Suppressor macrophage (primary cell): ENCODE measurements around the gene RNF152.

Experiments used
- DNase-seq, 4 experiments: peaks; one replicate each; pipeline ENCODE4 v3.0.0-alpha.2; 2020 to 2022

Gene RNF152

GRCh38 chr18:61894751-61895524 lies 2.1 kb upstream of the RNF152 start:
- no peak for DNase-seq

- peak; percentile 44 to 73 (median 61) for DNase-seq
Observed at GRCh38 chr18:61893971-61894750, 1.4 kb upstream of the RNF152 start.

DNA sequence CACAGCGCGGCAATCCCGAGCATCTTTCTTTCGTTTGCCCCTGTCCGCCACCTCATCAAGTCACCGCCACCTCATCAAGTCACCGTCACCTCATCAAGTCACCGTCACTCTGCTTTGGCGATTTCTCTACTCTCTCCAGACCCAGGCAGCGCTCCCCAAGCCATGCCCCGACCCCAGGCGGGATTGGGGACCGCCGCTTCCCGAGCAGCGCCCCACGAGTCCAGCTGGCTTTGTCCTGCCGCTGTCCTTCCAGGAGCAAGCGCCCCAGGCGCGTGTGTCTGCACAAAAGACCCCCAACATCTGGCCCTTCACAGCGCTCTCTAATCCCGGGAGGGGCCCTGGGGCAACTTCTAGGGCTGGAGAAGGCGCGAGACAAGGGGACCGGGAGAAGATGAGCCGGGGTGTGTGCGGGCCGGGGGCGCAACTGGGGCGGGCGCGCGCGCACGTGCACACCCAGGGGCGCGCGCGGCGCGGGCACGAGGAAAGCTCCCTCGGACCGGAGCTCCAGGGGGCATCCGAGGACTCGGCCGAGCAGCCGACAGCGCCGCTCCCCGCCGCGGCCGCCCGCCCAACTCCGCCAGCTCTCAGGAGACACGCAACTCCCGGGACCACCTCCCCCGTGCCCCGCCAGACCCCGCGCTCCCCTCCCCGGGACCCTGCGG lies 633 bp upstream of the RNF152 start:
- DNase-seq, result peak in 3 of 4 experiments; percentile 10 to 41 (median 20)

DNA sequence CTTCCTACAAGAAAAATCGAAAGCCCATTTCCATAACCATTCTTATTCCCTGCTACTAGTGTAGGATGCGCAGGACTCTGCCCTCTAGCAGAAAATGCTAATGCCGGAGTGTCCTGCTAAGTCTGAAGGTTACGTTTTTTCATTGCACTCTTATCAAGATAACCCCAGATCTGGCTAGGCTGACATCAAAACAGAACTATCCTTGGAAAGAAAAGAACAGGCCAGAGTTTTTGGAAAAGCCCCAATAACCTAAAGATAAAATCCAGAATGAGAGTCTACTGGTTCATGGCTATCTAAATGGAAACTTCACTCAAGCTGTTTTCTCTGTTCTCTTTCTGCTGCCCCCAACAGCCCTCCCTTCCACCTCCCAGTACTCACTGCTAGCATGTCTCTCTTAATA lies 913 bp downstream of the RNF152 start:
- DNase-seq, result no peak

- no peak for DNase-seq
Observed at GRCh38 chr18:61891271-61891670, 1.5 kb downstream of the RNF152 start.

DNA sequence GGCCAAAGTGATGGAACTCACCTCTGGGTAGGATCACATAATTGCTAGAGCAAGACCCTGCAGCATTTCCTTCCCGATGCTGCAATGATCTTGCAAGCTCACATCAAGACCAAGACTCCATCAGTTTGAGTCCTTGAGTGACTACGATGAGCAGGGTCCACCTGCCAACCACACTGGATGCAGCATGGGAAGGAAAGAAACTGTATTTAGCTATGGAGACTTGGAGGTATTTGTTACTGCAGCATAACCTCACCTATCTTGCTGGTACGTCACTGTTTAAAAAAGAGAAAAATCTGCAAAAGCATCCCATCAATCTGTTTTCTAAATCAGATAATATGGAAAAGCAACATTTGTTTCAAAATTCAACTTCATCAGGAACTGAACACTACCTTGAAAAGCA lies 2.5 kb downstream of the RNF152 start:
- no peak for DNase-seq

GRCh38 chr18:61889541-61889940 lies 3.3 kb downstream of the RNF152 start:
- no peak for DNase-seq

DNA sequence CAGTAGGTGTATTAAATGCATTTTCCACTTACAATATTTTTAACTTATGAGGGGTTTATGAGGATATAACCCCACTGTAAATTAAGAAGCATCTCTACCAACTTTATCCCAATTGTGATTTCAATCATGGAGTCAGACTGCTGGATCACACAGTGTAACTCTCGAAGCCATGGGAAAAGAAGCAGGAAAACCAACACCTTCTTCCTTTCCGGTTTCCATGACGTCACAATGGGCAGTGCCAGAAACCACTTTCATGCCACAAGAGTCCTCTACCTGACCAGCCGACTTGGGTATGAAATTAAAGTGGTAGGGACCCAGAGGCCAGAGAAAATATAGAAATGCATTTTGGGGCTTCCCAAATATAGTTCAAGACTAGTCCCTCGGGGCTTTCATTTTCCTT lies 4.2 kb downstream of the RNF152 start:
- no peak for DNase-seq

DNA sequence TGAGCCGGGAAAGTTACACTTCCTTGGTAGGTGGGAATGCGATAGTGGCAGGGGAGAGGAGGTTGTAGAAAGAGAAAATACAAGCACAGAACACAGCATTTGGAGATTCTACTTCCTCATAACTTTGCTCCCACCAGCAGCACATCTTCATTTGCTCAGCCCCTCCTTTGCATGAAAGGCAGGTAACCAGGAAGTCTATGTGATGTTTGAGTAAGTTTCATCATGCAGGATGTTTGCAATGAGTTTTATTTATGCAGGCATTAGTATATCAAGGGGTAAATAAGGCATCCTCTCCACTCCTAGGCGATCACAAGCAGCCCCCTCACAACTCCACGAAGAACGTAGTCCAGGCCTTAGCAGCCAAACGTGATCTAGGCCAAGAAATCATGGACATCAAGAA lies 5.0 kb downstream of the RNF152 start:
- no peak for DNase-seq

- no peak for DNase-seq
Observed at GRCh38 chr18:61883547-61883946, 9.3 kb downstream of the RNF152 start.

GRCh38 chr18:61882296-61883004 lies 10.4 kb downstream of the RNF152 start:
- no peak for DNase-seq

DNA sequence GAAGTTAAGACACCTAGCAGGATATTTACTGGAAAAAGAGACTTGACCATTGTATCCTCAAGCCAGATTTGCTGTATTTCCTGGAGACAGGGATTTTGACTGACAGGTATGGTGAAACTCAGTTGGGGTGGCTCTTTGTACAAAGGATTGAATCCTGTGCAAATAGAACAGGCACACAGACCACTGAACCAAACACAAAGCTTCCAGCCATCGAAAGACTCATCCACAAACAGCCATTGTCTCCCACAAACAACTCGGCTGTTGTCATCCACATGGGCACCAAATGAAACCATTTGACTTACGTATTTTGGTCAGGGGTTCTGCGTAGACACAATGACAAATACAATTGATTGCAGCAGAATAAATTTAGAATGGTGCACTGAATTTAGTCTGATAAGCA lies 15.9 kb downstream of the RNF152 start:
- DNase-seq, result no peak

GRCh38 chr18:61870151-61870550 lies 22.7 kb downstream of the RNF152 start:
- DNase-seq, result no peak

DNA sequence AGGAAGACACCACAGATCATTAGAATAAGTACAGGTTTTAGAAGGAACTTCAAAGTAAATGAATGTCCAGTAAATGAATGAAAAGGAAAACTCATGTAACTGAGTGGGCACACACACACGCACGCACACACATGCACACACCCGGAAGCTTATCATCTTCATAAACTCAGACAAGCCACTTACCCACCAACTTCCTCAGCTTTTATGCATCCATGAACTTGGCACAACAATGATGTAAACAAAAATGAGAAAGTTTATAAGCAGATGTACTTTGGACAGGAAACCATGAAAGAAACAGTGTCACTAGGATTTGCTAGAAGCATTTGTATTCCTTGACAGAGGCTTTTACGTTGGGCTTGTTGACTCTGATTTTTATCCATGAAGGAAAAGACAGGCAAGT lies 23.2 kb downstream of the RNF152 start:
- no peak for DNase-seq

DNA sequence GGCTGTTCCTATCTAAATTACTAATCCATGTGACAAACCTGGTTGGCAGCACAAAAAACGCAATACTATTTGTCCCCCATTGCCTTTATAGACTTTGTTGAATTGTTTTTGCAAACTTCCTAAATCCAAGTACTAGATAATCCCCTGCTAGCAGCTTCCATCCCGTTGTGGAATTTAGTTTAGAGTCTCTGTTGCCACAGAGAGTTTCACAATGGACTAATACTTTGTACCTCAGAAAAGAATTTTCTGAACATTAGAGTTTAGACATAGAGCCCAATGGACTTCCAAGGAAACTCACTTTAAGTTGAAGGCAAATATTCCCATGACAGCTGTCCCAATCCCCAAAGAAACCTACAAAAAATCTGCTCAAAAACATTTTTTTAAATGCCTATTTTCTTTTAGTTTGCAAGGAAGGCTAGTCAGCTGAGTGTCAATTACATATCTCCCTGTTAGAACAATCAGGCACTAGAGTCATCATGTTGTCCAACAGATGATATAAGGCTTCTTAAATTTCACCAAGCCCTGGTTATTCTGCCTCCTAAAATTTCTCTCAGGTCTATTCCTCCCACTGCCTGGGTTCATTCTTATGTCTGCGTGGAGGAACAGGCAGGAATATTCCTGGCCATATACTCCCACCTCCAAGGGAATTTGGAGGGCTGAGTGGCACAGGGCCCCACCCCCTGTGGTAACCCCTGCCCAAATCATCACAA lies 27.2 kb downstream of the RNF152 start:
- no peak for DNase-seq

GRCh38 chr18:61861372-61861771 lies 31.4 kb downstream of the RNF152 start:
- DNase-seq, result peak in 1 of 4 experiments; percentile 2

GRCh38 chr18:61860302-61860701 lies 32.5 kb downstream of the RNF152 start:
- DNase-seq, result no peak

DNA sequence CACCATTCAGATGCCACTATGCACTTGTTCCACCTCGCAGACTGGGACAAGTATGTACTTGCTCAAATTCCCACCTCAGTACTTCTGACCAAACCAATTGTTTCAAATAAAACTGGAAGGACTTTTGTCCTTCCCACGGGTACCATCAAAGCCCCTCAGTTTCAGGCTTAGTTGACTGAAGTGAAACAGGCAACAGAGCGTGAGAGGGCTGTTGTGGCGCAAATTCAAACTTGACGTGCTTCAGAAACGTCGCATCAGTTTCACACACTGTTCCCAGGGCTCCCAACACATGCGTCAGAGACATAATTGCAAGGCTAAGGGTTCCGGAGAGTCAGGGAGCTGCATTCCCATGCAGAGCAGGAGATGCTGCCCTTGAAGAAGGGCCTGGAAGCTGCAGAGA lies 33.7 kb downstream of the RNF152 start:
- no peak for DNase-seq

GRCh38 chr18:61856678-61857077 lies 36.1 kb downstream of the RNF152 start:
- DNase-seq, result no peak

- DNase-seq, result no peak
Observed at GRCh38 chr18:61855449-61856378, 37.1 kb downstream of the RNF152 start.
